Keratinocyte (primary cell): Measurements from ENCODE around the gene LRRC10.

Experiments used
- EZH2 ChIP-seq: IDR thresholded peaks from one replicate; pipeline ENCODE4 v1.6.1; 2012; ENCODE audit warnings: inconsistent platforms, mild to moderate bottlenecking, low read length, moderate library complexity
- TF ChIP-seq, protein P1 (sequence below), 3 experiments: IDR thresholded peaks in 1 of 3; conservative IDR thresholded peaks in 1 of 3; optimal IDR thresholded peaks in 1 of 3; 2 replicates in 2 of 3; 3 replicates in 1 of 3; pipeline versions ENCODE3 to v1.5.1; 2011; ENCODE audit warnings: low read length in 3 of 3, mild to moderate bottlenecking in 3 of 3, moderate library complexity in 2 of 3, control low read depth in 1 of 3, inconsistent platforms in 1 of 3; ENCODE audit not compliant: insufficient read depth in 2 of 3; ENCODE audit errors: extremely low read depth in 1 of 3

DNA sequence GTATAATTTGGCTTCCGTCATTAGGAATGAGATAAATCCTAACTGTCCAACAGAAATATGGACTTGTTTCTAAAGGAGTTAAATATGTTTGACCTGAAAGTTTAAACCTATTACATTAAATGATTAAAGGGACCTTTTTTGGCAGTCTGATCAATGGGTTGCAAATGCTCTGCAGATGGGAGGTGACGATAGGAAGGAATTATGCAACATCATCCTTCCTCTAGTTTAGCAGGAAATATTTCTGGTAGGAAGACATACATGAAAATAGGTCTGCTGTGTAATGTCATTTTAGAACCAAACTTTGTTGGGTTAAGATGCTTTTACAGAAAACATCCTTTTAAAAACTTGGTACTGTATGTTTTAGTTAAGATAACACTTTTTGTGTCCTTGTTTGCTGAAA lies 2.6 kb downstream of the LRRC10 start:
- TF ChIP-seq, protein P1, sequence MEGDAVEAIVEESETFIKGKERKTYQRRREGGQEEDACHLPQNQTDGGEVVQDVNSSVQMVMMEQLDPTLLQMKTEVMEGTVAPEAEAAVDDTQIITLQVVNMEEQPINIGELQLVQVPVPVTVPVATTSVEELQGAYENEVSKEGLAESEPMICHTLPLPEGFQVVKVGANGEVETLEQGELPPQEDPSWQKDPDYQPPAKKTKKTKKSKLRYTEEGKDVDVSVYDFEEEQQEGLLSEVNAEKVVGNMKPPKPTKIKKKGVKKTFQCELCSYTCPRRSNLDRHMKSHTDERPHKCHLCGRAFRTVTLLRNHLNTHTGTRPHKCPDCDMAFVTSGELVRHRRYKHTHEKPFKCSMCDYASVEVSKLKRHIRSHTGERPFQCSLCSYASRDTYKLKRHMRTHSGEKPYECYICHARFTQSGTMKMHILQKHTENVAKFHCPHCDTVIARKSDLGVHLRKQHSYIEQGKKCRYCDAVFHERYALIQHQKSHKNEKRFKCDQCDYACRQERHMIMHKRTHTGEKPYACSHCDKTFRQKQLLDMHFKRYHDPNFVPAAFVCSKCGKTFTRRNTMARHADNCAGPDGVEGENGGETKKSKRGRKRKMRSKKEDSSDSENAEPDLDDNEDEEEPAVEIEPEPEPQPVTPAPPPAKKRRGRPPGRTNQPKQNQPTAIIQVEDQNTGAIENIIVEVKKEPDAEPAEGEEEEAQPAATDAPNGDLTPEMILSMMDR (optimal IDR thresholded peaks at IDR 0.05 in 1 of 3, IDR thresholded peaks at IDR 0.05 in 1 of 3, conservative IDR thresholded peaks at IDR 0.05 in 1 of 3; ENCODE audit: extremely low read depth in 1 of 3, insufficient read depth in 2 of 3, low read length in 3 of 3): no peak
- TF ChIP-seq EZH2: no peak
